GM18508 (cell line): ENCODE results near the gene TEAD1.

Source experiments
- ATAC-seq: cut with Tn5 transposase; IDR thresholded peaks from one replicate; pipeline ENCODE4 v1.9.1; 2021; ENCODE audit warnings: moderate number of reproducible peaks; ENCODE audit not compliant: insufficient read depth, unreplicated experiment

Gene TEAD1

GRCh38 chr11:12705874-12706273, 31.7 kb downstream of the TEAD1 start:
- no peak for ATAC-seq

GRCh38 chr11:12706545-12707499, 32.6 kb downstream of the TEAD1 start:
- ATAC-seq = no peak

- ATAC-seq = no peak
Measured at GRCh38 chr11:12707500-12707880, 33.3 kb downstream of the TEAD1 start.

GRCh38 chr11:12711496-12711895, 37.3 kb downstream of the TEAD1 start:
- ATAC-seq = no peak

GRCh38 chr11:12712132-12712531, 37.9 kb downstream of the TEAD1 start:
- no peak for ATAC-seq

- no peak for ATAC-seq
Measured at GRCh38 chr11:12715131-12715530, 40.9 kb downstream of the TEAD1 start.

- ATAC-seq = no peak
Measured at GRCh38 chr11:12715941-12716340, 41.7 kb downstream of the TEAD1 start.

GRCh38 chr11:12716816-12717215, 42.6 kb downstream of the TEAD1 start:
- no peak for ATAC-seq

- peak; percentile 81 for ATAC-seq
Measured at GRCh38 chr11:12717851-12718291, 43.6 kb downstream of the TEAD1 start.

GRCh38 chr11:12719221-12719620, 45.0 kb downstream of the TEAD1 start:
- no peak for ATAC-seq

GRCh38 chr11:12721816-12722604, 47.8 kb downstream of the TEAD1 start:
- no peak for ATAC-seq

GRCh38 chr11:12723421-12724300, 49.4 kb downstream of the TEAD1 start:
- no peak for ATAC-seq

- no peak for ATAC-seq
Measured at GRCh38 chr11:12724301-12725054, 50.3 kb downstream of the TEAD1 start.

- ATAC-seq = no peak
Measured at GRCh38 chr11:12725055-12725862, 51.0 kb downstream of the TEAD1 start.

GRCh38 chr11:12725863-12726682, 51.9 kb downstream of the TEAD1 start:
- no peak for ATAC-seq

- no peak for ATAC-seq
Measured at GRCh38 chr11:12727563-12728211, 53.5 kb downstream of the TEAD1 start.

GRCh38 chr11:12728417-12728816, 54.2 kb downstream of the TEAD1 start:
- no peak for ATAC-seq
